Nucleus accumbens (tissue), 56 donors: ENCODE measurements around the gene IL10RB.
"Not testable (repeated sequence)": the region's sequence is repeated elsewhere in the genome, so short reads cannot be mapped to it uniquely, and the experiment has no call there.

Experiments used
- DNase-seq, 56 donors: peaks; one replicate each; lab custom pipeline; 2025; lab: John Stamatoyannopoulos, UW

Gene IL10RB

GRCh38 chr21:33296156-33296555 lies 30.0 kb downstream of the IL10RB start:
- DNase-seq, result no peak

GRCh38 chr21:33299181-33299752 lies 33.1 kb downstream of the IL10RB start:
- no peak for DNase-seq

- DNase-seq, result peak in 2 of 56 donors; percentile 2 to 7
These were observed 34.8 kb downstream of the IL10RB start for GRCh38 chr21:33300701-33301631.

GRCh38 chr21:33301632-33302002 lies 35.5 kb downstream of the IL10RB start:
- DNase-seq, result no peak

GRCh38 chr21:33302055-33302454 lies 35.9 kb downstream of the IL10RB start:
- no peak for DNase-seq

- DNase-seq, result no peak
These were observed 36.6 kb downstream of the IL10RB start for GRCh38 chr21:33302796-33303195.

- no peak for DNase-seq
These were observed 39.1 kb downstream of the IL10RB start for GRCh38 chr21:33305344-33305671.

- no peak for DNase-seq
These were observed 39.8 kb downstream of the IL10RB start for GRCh38 chr21:33305938-33306337.

- DNase-seq, result no peak
These were observed 42.7 kb downstream of the IL10RB start for GRCh38 chr21:33308586-33309490.

GRCh38 chr21:33309778-33310177 lies 43.6 kb downstream of the IL10RB start:
- DNase-seq, result no peak

- DNase-seq, result no peak
These were observed 46.0 kb downstream of the IL10RB start for GRCh38 chr21:33312121-33312520.

- DNase-seq, result no peak
These were observed 47.0 kb downstream of the IL10RB start for GRCh38 chr21:33313183-33313582.

- no peak for DNase-seq
These were observed 47.4 kb downstream of the IL10RB start for GRCh38 chr21:33313611-33314010.

- no peak for DNase-seq
These were observed 47.9 kb downstream of the IL10RB start for GRCh38 chr21:33314111-33314510.

- no peak for DNase-seq
These were observed 50.0 kb downstream of the IL10RB start for GRCh38 chr21:33315946-33316710.

- DNase-seq, result no peak
These were observed 51.0 kb downstream of the IL10RB start for GRCh38 chr21:33317145-33317544.

GRCh38 chr21:33317786-33318486 lies 51.8 kb downstream of the IL10RB start:
- no peak for DNase-seq

- not testable (repeated sequence) for DNase-seq
These were observed 54.8 kb downstream of the IL10RB start for GRCh38 chr21:33321005-33321404.

GRCh38 chr21:33323610-33324009 lies 57.4 kb downstream of the IL10RB start:
- not testable (repeated sequence) for DNase-seq
